ENCODE measurements around the gene FPGS. TPM values are rescaled to one million over a fixed set of nuclear protein-coding genes. Genes with fewer than 3 reads are reported as not detected.

Gene FPGS
- total RNA-seq (2014; rRNA removed; shearing (Covaris generic)) (136 and 147 TPM in 2 replicates), total RNA-seq (2022) (132 and 165 TPM in 2 replicates), Bru-seq, nascent RNA (percentile 73 among the genes with signal in this experiment), BruChase-seq, experiment 1, labeled RNA remaining after a 6-hour chase (percentile 81 among the genes with signal in this experiment), BruChase-seq, experiment 2, labeled RNA remaining after a 2-hour chase (percentile 75 among the genes with signal in this experiment)
- long read RNA-seq, transcript FPGS-203 (15 exons, 2,279 nt): major isoform, 137 of 262 reads
- long read RNA-seq, transcript FPGS-201 (15 exons, 2,278 nt): minor isoform, 25 of 262 reads
- long read RNA-seq, partial matches to known transcripts: 24 of 262 reads
- long read RNA-seq, other reads (novel, unspliced or antisense): 69 of 262 reads

- peak; percentile 92 for DNase-seq (ENCODE audit: low spot score)
- no peaks in the 10 kb centered on the region for H3K9me2 ChIP-seq (ENCODE audit: insufficient read depth, low read length)
- H3K4me3 ChIP-seq (ENCODE audit: low read depth, low read length, poor library complexity, severe bottlenecking): peak within 1 kb of the TSS; percentile 98
- no TSS peak for BruUV-seq (replicated peaks)
- H3K27ac ChIP-seq (ENCODE audit: low read depth, low read length, poor library complexity, severe bottlenecking): peak within 1 kb of the TSS; percentile 78
- no peaks in the 10 kb centered on the region for H4K20me1 ChIP-seq (ENCODE audit: insufficient read depth, low read length)
- no peaks in the 10 kb centered on the region for H3K9me3 ChIP-seq (ENCODE audit: low read length)
- H3K36me3 ChIP-seq (ENCODE audit: insufficient read depth, low read length): peaks cover 36% of the 10 kb centered on the region
- peak within 1 kb of the TSS; percentile 71; the same call in 1 of the 2 replicates for H2AFZ ChIP-seq (ENCODE audit: low read length)
- H3K4me1 ChIP-seq (ENCODE audit: insufficient read depth, low read length, poor library complexity, severe bottlenecking): peaks cover 47% of the 10 kb centered on the region
- peak within 1 kb of the TSS; percentile 93 for H3K4me2 ChIP-seq (ENCODE audit: low read length)
- intact Hi-C loops (cut with micrococcal nuclease; ENCODE audit: unreplicated experiment): loop anchor here (2.0 to 5.0 kb wide), 2 partner anchors 16 to 114 kb away; partner anchors contain the start of genes CDK9 and ST6GALNAC4
- peaks cover 29% of the 10 kb centered on the region for H3K79me2 ChIP-seq (ENCODE audit: insufficient read depth, low read depth, low read length)
- ChIA-PET POLR2A (interaction anchor here (0.8 to 1.5 kb wide), 2 partner anchors 24 to 114 kb away, joined by 4 to 5 read pairs; partner anchors contain the start of genes SH2D3C and ST6GALNAC4), CTCF (ENCODE audit: unreplicated experiment) (interaction anchor here (0.5 kb wide), 1 partner anchor 58 kb away, joined by 3 read pairs; no protein-coding TSS in a partner anchor)
- TF ChIP-seq, protein P1, sequence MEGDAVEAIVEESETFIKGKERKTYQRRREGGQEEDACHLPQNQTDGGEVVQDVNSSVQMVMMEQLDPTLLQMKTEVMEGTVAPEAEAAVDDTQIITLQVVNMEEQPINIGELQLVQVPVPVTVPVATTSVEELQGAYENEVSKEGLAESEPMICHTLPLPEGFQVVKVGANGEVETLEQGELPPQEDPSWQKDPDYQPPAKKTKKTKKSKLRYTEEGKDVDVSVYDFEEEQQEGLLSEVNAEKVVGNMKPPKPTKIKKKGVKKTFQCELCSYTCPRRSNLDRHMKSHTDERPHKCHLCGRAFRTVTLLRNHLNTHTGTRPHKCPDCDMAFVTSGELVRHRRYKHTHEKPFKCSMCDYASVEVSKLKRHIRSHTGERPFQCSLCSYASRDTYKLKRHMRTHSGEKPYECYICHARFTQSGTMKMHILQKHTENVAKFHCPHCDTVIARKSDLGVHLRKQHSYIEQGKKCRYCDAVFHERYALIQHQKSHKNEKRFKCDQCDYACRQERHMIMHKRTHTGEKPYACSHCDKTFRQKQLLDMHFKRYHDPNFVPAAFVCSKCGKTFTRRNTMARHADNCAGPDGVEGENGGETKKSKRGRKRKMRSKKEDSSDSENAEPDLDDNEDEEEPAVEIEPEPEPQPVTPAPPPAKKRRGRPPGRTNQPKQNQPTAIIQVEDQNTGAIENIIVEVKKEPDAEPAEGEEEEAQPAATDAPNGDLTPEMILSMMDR (conservative IDR thresholded peaks at IDR 0.05; ENCODE audit: low read length): no peak
- TF ChIP-seq EZH2phosphoT487 (IDR thresholded peaks at IDR 0.05; ENCODE audit: borderline replicate concordance, low read depth, low read length): no peak
These were observed at the start of gene FPGS for GRCh38 chr9:127802576-127803443. Gene FPGS, plus strand, starts transcription at chr9:127802882. Its CDS starts 43 bp downstream, at chr9:127802925.

DNA sequence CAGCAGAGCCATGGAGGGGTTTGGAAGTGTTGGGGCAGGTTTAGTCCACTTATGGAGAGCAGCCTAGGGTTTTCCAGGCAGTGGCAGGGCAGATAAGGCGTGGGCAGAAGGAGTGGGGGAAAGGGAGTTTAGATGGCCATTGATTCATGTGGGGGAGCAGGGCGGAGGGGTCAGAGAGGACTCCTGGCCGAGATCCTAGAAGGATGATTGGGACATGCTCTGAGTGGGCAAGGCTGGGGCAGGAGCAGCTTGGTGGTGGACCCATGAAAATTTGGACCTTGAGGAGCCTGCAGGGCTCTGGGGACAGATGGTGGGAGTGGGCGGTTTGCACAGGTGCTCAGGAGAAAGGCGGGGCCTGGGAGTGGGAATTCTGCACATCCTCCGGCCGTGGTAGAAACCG lies 49.5 kb upstream of the FPGS start:
- DNase-seq (ENCODE audit: low spot score): no peak
- intact Hi-C loops (cut with micrococcal nuclease; ENCODE audit: unreplicated experiment): no loop called here
- Histone ChIP-seq H2AFZ (ENCODE audit: low read length) (no peak overlapping the region), H4K20me1 (ENCODE audit: insufficient read depth, low read length) (no peaks in the 10 kb centered on the region), H3K4me3 (ENCODE audit: low read depth, low read length, poor library complexity, severe bottlenecking) (no peak overlapping the region), H3K4me1 (ENCODE audit: insufficient read depth, low read length, poor library complexity, severe bottlenecking) (no peaks in the 10 kb centered on the region), H3K36me3 (ENCODE audit: insufficient read depth, low read length) (peaks cover 30% of the 10 kb centered on the region), H3K4me2 (ENCODE audit: low read length) (no peak overlapping the region), H3K9me2 (ENCODE audit: insufficient read depth, low read length) (no peaks in the 10 kb centered on the region), H3K79me2 (ENCODE audit: insufficient read depth, low read depth, low read length) (no peaks in the 10 kb centered on the region), H3K9me3 (ENCODE audit: low read length) (no peaks in the 10 kb centered on the region), H3K27ac (ENCODE audit: low read depth, low read length, poor library complexity, severe bottlenecking) (no peak overlapping the region)
- TF ChIP-seq, protein P1 (conservative IDR thresholded peaks at IDR 0.05; ENCODE audit: low read length): no peak
- CTCF ChIA-PET (ENCODE audit: unreplicated experiment): no interaction called here
- POLR2A ChIA-PET: no interaction called here
- no TSS peak for BruUV-seq (replicated peaks)

All from OCI-LY7 (cell line).